PC-3 (cell line): Measurements from ENCODE around the gene GOLGA7B.

Source experiments
- CTCF ChIP-seq: fragments of 300-600 bp; sonication (generic); conservative IDR thresholded peaks from 2 replicates; pipeline ENCODE4 v1.5.1; 2017; ENCODE audit warnings: antibody characterized with exemption, low read depth, mild to moderate bottlenecking, low read length
- EZH2 ChIP-seq: fragments of 300-600 bp; sonication (generic); IDR thresholded peaks from one replicate; pipeline ENCODE4 v1.6.1; 2017; ENCODE audit warnings: antibody characterized with exemption, mild to moderate bottlenecking, low read length; ENCODE audit not compliant: unreplicated experiment
- EZH2phosphoT487 ChIP-seq: fragments of 300-600 bp; sonication (generic); IDR thresholded peaks from 2 replicates; pipeline ENCODE4 v1.6.1; 2018; ENCODE audit warnings: mild to moderate bottlenecking, antibody characterized with exemption, low read length, borderline replicate concordance

- TF ChIP-seq CTCF, result no peak
- TF ChIP-seq EZH2, result no peak
- no peak for TF ChIP-seq EZH2phosphoT487
Observed at GRCh38 chr10:97892506-97892905, 42.9 kb downstream of the GOLGA7B start.
